Endothelial cell of umbilical vein (primary cell): Measurements from ENCODE around the gene RHOB. TPM values are rescaled to one million over a fixed set of nuclear protein-coding genes. Genes with fewer than 3 reads are reported as not detected.

Experiments used
- BruUV-seq: library from RNA; stranded (reverse); fragments of 400-500 nt; replicated peaks from 2 replicates; lab custom pipeline; 2021; lab: Mats Ljungman, UMichigan
- CTCF ChIA-PET: fragments of 300-600, 350-600 bp; sonication (Branson Sonifier 250); formaldehyde crosslinking; loops from one replicate; lab custom pipeline; 2021; ENCODE audit warnings: antibody characterized with exemption, inconsistent platforms; lab: Charles Lee
- POLR2A ChIA-PET: fragments of 300-600, 350-600 bp; sonication (Branson Sonifier 250); formaldehyde crosslinking; loops from one replicate; lab custom pipeline; 2021; ENCODE audit warnings: antibody characterized with exemption, inconsistent platforms; lab: Charles Lee
- DNase-seq: peaks from one replicate; pipeline ENCODE4 v3.0.0-alpha.2; 2011; ENCODE audit warnings: low read depth, low spot score
- FAIRE-seq: peaks from 2 replicates; lab custom pipeline; 2011; peaks lifted over from hg19 to GRCh38; lab: Jason Lieb, UNC
- H2AFZ ChIP-seq: 2 replicates; pipeline ENCODE4 v1.6.0; 2012; ENCODE audit warnings: low read depth, low read length, control low read depth, inconsistent platforms
- H3K27ac ChIP-seq: 2 replicates; pipeline ENCODE4 v1.5.1; 2011; ENCODE audit warnings: low read depth, mild to moderate bottlenecking, control low read depth, low read length, moderate library complexity; ENCODE audit not compliant: insufficient read depth
- H3K27me3 ChIP-seq, 2 experiments: 2 replicates each; pipeline versions ENCODE4 v1.6.0 to v1.6.1; 2011; ENCODE audit warnings: low read length in 2 of 2, mixed read lengths in 1 of 2; ENCODE audit not compliant: control insufficient read depth in 2 of 2, insufficient read depth in 2 of 2
- H3K36me3 ChIP-seq, 2 experiments: 2 replicates in 1 of 2; 3 replicates in 1 of 2; pipeline ENCODE4 v1.5.1; 2011; ENCODE audit warnings: low read length in 2 of 2, mild to moderate bottlenecking in 1 of 2, moderate library complexity in 1 of 2; ENCODE audit not compliant: control insufficient read depth in 2 of 2, insufficient read depth in 2 of 2; ENCODE audit errors: extremely low read depth in 1 of 2
- H3K4me1 ChIP-seq: 3 replicates; pipeline ENCODE4 v1.5.1; 2011; ENCODE audit warnings: mild to moderate bottlenecking, low read length; ENCODE audit not compliant: control insufficient read depth, insufficient read depth; ENCODE audit errors: extremely low read depth
- H3K4me2 ChIP-seq: 2 replicates; pipeline ENCODE4 v1.6.1; 2011; ENCODE audit warnings: low read length, control low read depth, mixed read lengths; ENCODE audit not compliant: insufficient read depth
- H3K4me3 ChIP-seq, 3 experiments: fragments of 200-600 bp in 1 of 3; sonication (generic), shearing (Covaris generic) in 1 of 3; replicated peaks in 1 of 3; 2 replicates each; pipeline ENCODE4 v1.5.1; 2011 to 2016; ENCODE audit warnings: control low read depth in 3 of 3, low read length in 3 of 3, mild to moderate bottlenecking in 2 of 3, inconsistent platforms in 1 of 3, low read depth in 1 of 3, moderate library complexity in 1 of 3; ENCODE audit not compliant: insufficient read depth in 1 of 3
- H3K79me2 ChIP-seq: 2 replicates; pipeline ENCODE4 v1.6.0; 2012; ENCODE audit warnings: low read length, inconsistent platforms; ENCODE audit not compliant: control insufficient read depth, insufficient read depth
- H3K9ac ChIP-seq: replicated peaks from 2 replicates; pipeline ENCODE3; 2011; ENCODE audit warnings: low read length, control low read depth; ENCODE audit not compliant: insufficient read depth; ENCODE audit errors: extremely low read depth
- H3K9me1 ChIP-seq: replicated peaks from 3 replicates; pipeline ENCODE4 v1.6.0; 2011; ENCODE audit warnings: mild to moderate bottlenecking, low read length; ENCODE audit not compliant: control insufficient read depth, insufficient read depth; ENCODE audit errors: extremely low read depth
- H3K9me3 ChIP-seq: replicated peaks from 2 replicates; pipeline ENCODE4 v1.5.1; 2012; ENCODE audit warnings: low read length, inconsistent platforms; ENCODE audit not compliant: control insufficient read depth, insufficient read depth
- H4K20me1 ChIP-seq: replicated peaks from 2 replicates; pipeline ENCODE3; 2011; ENCODE audit warnings: mild to moderate bottlenecking, low read length; ENCODE audit not compliant: control insufficient read depth, insufficient read depth; ENCODE audit errors: extremely low read depth
- EZH2 ChIP-seq: IDR thresholded peaks from 2 replicates; pipeline ENCODE4 v1.6.1; 2012; ENCODE audit warnings: borderline replicate concordance, low read depth, mild to moderate bottlenecking, moderate library complexity, low read length, inconsistent platforms; ENCODE audit not compliant: severe bottlenecking
- FOS ChIP-seq: IDR thresholded peaks from 2 replicates; pipeline ENCODE4 v1.6.1; 2011; ENCODE audit warnings: mild to moderate bottlenecking, low read length, moderate library complexity, borderline replicate concordance; ENCODE audit not compliant: insufficient read depth
- GATA2 ChIP-seq: IDR thresholded peaks from 2 replicates; pipeline ENCODE4 v1.7.0; 2011; ENCODE audit warnings: low read depth, mild to moderate bottlenecking, moderate library complexity, mixed read lengths, low read length; ENCODE audit not compliant: insufficient read length, insufficient read depth
- JUN ChIP-seq: IDR thresholded peaks from 2 replicates; pipeline ENCODE4 v1.6.1; 2011; ENCODE audit warnings: borderline replicate concordance, low read depth; ENCODE audit not compliant: insufficient read length, insufficient read depth
- MYC ChIP-seq: IDR thresholded peaks from one replicate; pipeline ENCODE4 v1.6.1; 2011; ENCODE audit warnings: mild to moderate bottlenecking, low read depth, low read length
- POLR2A ChIP-seq: IDR thresholded peaks from 2 replicates; pipeline ENCODE4 v1.6.1; 2012; ENCODE audit warnings: low read depth, mild to moderate bottlenecking, control low read depth, low read length
- POLR2AphosphoS5 ChIP-seq: IDR thresholded peaks from 2 replicates; pipeline ENCODE4 v1.6.1; 2012; ENCODE audit warnings: low read depth, mild to moderate bottlenecking, control low read depth, low read length, moderate library complexity; ENCODE audit not compliant: insufficient read depth
- dilution Hi-C: fragments of 300-500 bp; cut with MboI; formaldehyde crosslinking; loops from one replicate; pipeline ENCODE4 v1.15.0; 2019; ENCODE audit warnings: low sequenced_read_pairs; ENCODE audit not compliant: extremely low pct_ligation_motif_present
- intact Hi-C: fragments of 100-400 bp; cut with micrococcal nuclease; formaldehyde crosslinking; loops from one replicate; pipeline ENCODE4 v1.10.0; 2022
- polyA plus RNA-seq, 4 experiments: library from polyadenylated mRNA; depleted of rRNA in 3 of 4; stranded (reverse) in 3 of 4; unstranded in 1 of 4; fragments of >200 nt; gene quantifications; 2 replicates each; pipeline versions ENCODE4 v1.2.1 to v1.2.3, GENCODE V29; 2011 to 2012; ENCODE audit warnings: missing spikeins in 1 of 4
- total RNA-seq: library from RNA; stranded (reverse); gene quantifications from 2 replicates; pipeline ENCODE4 v1.2.3, GENCODE V29; 2021
- TF ChIP-seq, protein P1 (sequence below), 2 donors: IDR thresholded peaks; 1 replicate in 1 of 2; 2 replicates in 1 of 2; pipeline ENCODE4 v1.5.1; 2011; ENCODE audit warnings: low read length in 2 of 2, mild to moderate bottlenecking in 2 of 2, moderate library complexity in 2 of 2, control low read depth in 1 of 2, inconsistent platforms in 1 of 2, low read depth in 1 of 2; ENCODE audit not compliant: insufficient read depth in 1 of 2; ENCODE audit errors: extremely low read depth in 1 of 2
- TF ChIP-seq, protein P2 (sequence below): IDR thresholded peaks from 2 replicates; pipeline ENCODE4 v1.6.1; 2011; ENCODE audit not compliant: insufficient read depth, insufficient read length

Gene RHOB
- total and polyA plus RNA-seq, 2 donors (not counting 3 experiments of a cell fraction or from before 2014, with no cell fraction given): 830 to 1,101 TPM

DNA sequence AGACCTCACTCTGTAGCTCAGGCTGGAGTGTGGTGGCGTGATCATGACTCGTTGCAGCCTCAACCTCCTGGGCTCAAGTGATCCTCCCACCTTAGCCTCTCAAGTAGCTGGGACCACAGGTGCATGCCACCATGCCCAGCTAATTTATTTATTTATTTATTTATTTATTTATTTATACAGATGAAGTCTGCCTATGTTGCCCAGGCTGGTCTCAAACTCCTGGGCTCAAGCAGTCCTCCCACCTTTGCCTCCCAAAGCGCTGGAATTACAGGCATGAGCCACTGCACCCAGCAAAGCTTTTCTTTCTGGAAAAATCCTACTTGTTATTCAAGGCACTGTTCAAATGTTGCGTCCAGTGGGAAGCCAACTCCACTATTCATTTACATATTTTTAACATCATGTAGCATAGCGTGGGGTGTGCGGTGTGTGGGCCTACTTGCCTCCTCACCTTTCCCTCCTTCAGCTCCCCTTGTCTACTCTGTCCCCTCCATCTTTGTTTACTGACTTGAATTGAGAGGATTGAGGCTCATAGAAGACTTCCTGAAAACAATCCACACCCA lies 6.8 kb upstream of the RHOB start:
- intact Hi-C loops: loop anchor here (10.0 kb wide), 1 partner anchor 385 kb away; the partner anchor contains the start of gene LDAH
- no peak overlapping the region for H2AFZ ChIP-seq
- H3K4me2 ChIP-seq: no peak overlapping the region
- H3K79me2 ChIP-seq: no peaks in the 10 kb centered on the region
- TF ChIP-seq FOS: no peak
- no peak for TF ChIP-seq POLR2AphosphoS5
- TF ChIP-seq, protein P1, sequence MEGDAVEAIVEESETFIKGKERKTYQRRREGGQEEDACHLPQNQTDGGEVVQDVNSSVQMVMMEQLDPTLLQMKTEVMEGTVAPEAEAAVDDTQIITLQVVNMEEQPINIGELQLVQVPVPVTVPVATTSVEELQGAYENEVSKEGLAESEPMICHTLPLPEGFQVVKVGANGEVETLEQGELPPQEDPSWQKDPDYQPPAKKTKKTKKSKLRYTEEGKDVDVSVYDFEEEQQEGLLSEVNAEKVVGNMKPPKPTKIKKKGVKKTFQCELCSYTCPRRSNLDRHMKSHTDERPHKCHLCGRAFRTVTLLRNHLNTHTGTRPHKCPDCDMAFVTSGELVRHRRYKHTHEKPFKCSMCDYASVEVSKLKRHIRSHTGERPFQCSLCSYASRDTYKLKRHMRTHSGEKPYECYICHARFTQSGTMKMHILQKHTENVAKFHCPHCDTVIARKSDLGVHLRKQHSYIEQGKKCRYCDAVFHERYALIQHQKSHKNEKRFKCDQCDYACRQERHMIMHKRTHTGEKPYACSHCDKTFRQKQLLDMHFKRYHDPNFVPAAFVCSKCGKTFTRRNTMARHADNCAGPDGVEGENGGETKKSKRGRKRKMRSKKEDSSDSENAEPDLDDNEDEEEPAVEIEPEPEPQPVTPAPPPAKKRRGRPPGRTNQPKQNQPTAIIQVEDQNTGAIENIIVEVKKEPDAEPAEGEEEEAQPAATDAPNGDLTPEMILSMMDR (IDR thresholded peaks at IDR 0.05; ENCODE audit: extremely low read depth in 1 of 2, insufficient read depth in 1 of 2, low read depth in 1 of 2, low read length in 2 of 2): no peak
- TF ChIP-seq, protein P2, sequence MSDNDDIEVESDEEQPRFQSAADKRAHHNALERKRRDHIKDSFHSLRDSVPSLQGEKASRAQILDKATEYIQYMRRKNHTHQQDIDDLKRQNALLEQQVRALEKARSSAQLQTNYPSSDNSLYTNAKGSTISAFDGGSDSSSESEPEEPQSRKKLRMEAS: no peak
- TF ChIP-seq MYC: no peak
- no peak for TF ChIP-seq POLR2A
- TF ChIP-seq EZH2: no peak
- TF ChIP-seq JUN: no peak
- no peak for TF ChIP-seq GATA2
- dilution Hi-C loops: loop anchor here (10.0 kb wide), 1 partner anchor 195 kb away; no protein-coding TSS in a partner anchor
- H3K4me1 ChIP-seq: peaks cover 31% of the 10 kb centered on the region
- ChIA-PET POLR2A (no interaction called here), CTCF (interaction anchor here (0.9 to 7.6 kb wide), 14 partner anchors 16 to 424 kb away, joined by 3 to 150 read pairs (median 4); no protein-coding TSS in a partner anchor)
- H3K9me1 ChIP-seq: no peaks in the 10 kb centered on the region
- H3K36me3 ChIP-seq: no peaks in the 10 kb centered on the region
- BruUV-seq: no TSS peak
- no peaks in the 10 kb centered on the region for H3K27me3 ChIP-seq
- no peaks in the 10 kb centered on the region for H3K9me3 ChIP-seq
- no peak overlapping the region for H3K27ac ChIP-seq
- no peak overlapping the region for H3K9ac ChIP-seq
- no peak for FAIRE-seq
- H3K4me3 ChIP-seq: no peak overlapping the region
- H4K20me1 ChIP-seq: no peaks in the 10 kb centered on the region
- DNase-seq: no peak
